Upper lobe of right lung (tissue), 1 donor: Measurements from ENCODE around the gene YBX3. TPM values are rescaled to one million over a fixed set of nuclear protein-coding genes. Genes with fewer than 3 reads are reported as not detected.
"Not testable (repeated sequence)": the region's sequence is repeated elsewhere in the genome, so short reads cannot be mapped to it uniquely, and the experiment has no call there.

ENCODE experiments used
- ATAC-seq: fragments of 200-7000 bp; cut with Tn5 transposase; one replicate; pipeline ENCODE4 v1.9.1; 2020; ENCODE audit warnings: mild to moderate bottlenecking, moderate library complexity
- DNase-seq: peaks from one replicate; pipeline ENCODE4 v3.0.0-alpha.2; 2020
- H3K27ac ChIP-seq: fragments of 200-600 bp; one replicate; pipeline ENCODE4 v1.8.0; 2022
- H3K27me3 ChIP-seq: fragments of 200-600 bp; one replicate; pipeline ENCODE4 v1.8.0; 2022; ENCODE audit warnings: mild to moderate bottlenecking
- H3K36me3 ChIP-seq: fragments of 200-600 bp; one replicate; pipeline ENCODE4 v1.8.0; 2022
- H3K4me1 ChIP-seq: fragments of 200-600 bp; one replicate; pipeline ENCODE4 v1.8.0; 2022
- H3K4me3 ChIP-seq: fragments of 200-600 bp; one replicate; pipeline ENCODE4 v1.8.0; 2022; ENCODE audit warnings: mild to moderate bottlenecking
- H3K9me3 ChIP-seq: fragments of 200-600 bp; one replicate; pipeline ENCODE4 v1.8.0; 2022
- CTCF ChIP-seq: fragments of 200-600 bp; IDR thresholded peaks from one replicate; pipeline ENCODE4 v1.8.0; 2022; ENCODE audit warnings: antibody characterized with exemption
- intact Hi-C: fragments of 100-400 bp; cut with DNase I; formaldehyde crosslinking; loops from one replicate; pipeline ENCODE4 v1.11.0; 2022
- total RNA-seq: library from RNA; stranded (reverse); fragmentation: NEBNext Ultra II Directional; extraction: Animal tissue kit (Norgen Biotek cat#: 25700); gene quantifications from one replicate; pipeline ENCODE4 v1.2.1, GENCODE V29; 2021
- donor health status: DM: no; HTN: yes; CAD: no; lungs with severe emphysema.

The YBX3 gene
- total RNA-seq, 1 donor from 2014 or later: 292 TPM

DNA sequence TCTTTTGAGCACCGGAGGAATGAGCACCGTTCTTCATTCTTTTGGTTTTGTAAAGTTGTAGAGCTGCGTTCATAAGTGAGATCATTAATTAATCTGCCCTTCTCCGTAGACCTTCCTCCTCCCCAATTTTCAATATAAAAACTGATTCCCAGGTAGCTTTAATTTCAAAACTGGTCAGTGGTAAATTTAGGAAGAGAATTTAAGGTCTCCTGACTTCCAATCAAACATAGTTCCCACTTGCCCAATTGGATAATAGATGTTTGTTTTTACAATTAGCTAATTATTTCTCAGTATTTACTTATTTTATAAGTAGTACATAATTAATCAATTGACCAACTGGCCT is 27.2 kb upstream of the YBX3 start:
- Histone ChIP-seq H3K27me3 (no peaks in the 10 kb centered on the region), H3K4me1 (peaks cover 4% of the 10 kb centered on the region), H3K27ac (no peak overlapping the region), H3K4me3 (no peak overlapping the region), H3K9me3 (no peaks in the 10 kb centered on the region), H3K36me3 (no peaks in the 10 kb centered on the region)
- DNase-seq (no peak), ATAC-seq (no peak)
- intact Hi-C loops: no loop called here
- no peak for TF ChIP-seq CTCF

DNA sequence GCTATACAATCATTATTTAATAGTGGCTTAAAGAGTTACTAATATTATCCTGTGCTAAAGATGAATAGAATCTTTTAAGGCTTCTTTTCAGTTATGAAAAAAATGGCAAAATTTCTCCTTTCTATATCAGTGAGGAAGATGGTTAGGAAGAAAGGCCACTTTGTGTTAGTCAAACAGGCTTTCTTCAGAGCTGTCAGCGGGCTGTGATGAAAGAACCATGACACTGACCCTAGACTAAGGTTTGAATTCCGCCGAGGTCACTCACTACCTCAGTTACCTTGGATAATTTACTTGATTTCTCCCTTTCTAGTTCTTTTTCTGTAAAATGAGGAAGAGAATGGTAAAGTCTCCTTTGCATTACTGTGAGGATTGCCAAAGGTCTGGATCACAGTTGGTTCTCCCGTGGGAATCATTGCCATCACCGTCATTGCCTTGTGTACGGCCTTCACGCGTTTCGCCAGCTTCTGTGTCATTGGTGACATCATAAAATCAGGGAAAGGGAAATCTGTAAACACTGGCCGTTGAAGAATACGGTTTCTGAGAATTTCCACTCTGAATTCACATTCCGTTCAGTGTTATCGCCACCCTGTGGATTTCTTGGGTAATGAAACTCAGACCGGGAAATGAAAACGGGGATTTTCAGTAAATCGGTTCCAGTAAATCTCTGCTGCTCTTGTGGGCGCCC is 26.7 kb upstream of the YBX3 start:
- Histone ChIP-seq H3K27me3 (no peaks in the 10 kb centered on the region), H3K36me3 (no peaks in the 10 kb centered on the region), H3K4me1 (peaks cover 4% of the 10 kb centered on the region), H3K27ac (no peak overlapping the region), H3K9me3 (no peaks in the 10 kb centered on the region), H3K4me3 (peak overlapping the region; percentile 35)
- TF ChIP-seq CTCF: peak; percentile 93
- intact Hi-C loops: no loop called here
- no peak for DNase-seq
- peak; percentile 98 for ATAC-seq

DNA sequence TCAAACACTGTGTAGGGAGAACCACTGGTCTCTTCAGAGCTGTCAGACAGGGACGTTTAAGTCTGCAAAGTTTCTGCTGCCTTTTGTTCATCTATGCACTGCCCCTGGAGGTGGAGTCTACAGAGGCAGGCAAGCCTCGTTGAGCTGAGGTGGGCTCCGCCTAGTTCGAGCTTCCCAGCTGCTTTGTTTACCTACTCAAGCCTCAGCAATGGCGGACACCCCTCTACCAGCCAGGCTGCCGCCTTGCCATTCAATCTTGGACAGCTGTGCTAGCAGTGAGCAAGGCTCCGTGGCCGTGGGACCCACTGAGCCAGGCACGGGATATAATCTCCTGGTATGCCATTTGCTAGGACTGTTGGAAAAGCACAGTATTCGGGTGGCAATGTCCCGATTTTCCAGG is 24.6 kb upstream of the YBX3 start:
- no peak for TF ChIP-seq CTCF
- Histone ChIP-seq H3K27ac (no peak overlapping the region), H3K27me3 (no peaks in the 10 kb centered on the region), H3K36me3 (no peaks in the 10 kb centered on the region), H3K4me1 (peaks cover 4% of the 10 kb centered on the region), H3K4me3 (no peak overlapping the region), H3K9me3 (no peaks in the 10 kb centered on the region)
- ATAC-seq (no peak), DNase-seq (no peak)
- intact Hi-C loops: no loop called here

GRCh38 chr12:10743420-10743819 is 20.3 kb upstream of the YBX3 start:
- H3K4me1 ChIP-seq, H3K4me3 ChIP-seq, H3K27me3 ChIP-seq, intact Hi-C loops, ATAC-seq, H3K9me3 ChIP-seq, H3K27ac ChIP-seq, DNase-seq, H3K36me3 ChIP-seq: not testable (repeated sequence)

- DNase-seq: no peak
- no peaks in the 10 kb centered on the region for H3K4me1 ChIP-seq
- no peaks in the 10 kb centered on the region for H3K27me3 ChIP-seq
- intact Hi-C loops: no loop called here
- no peak for ATAC-seq
- H3K4me3 ChIP-seq: no peak overlapping the region
- H3K27ac ChIP-seq: no peak overlapping the region
- no peaks in the 10 kb centered on the region for H3K36me3 ChIP-seq
- H3K9me3 ChIP-seq: no peaks in the 10 kb centered on the region
- TF ChIP-seq CTCF: no peak
These were observed 18.7 kb upstream of the YBX3 start for GRCh38 chr12:10741845-10742244.

- intact Hi-C loops: no loop called here
- Histone ChIP-seq H3K27me3 (peaks cover 4% of the 10 kb centered on the region), H3K27ac (no peak overlapping the region), H3K4me1 (no peaks in the 10 kb centered on the region), H3K36me3 (no peaks in the 10 kb centered on the region), H3K4me3 (no peak overlapping the region), H3K9me3 (no peaks in the 10 kb centered on the region)
- DNase-seq (no peak), ATAC-seq (no peak)
- no peak for TF ChIP-seq CTCF
These were observed 17.1 kb upstream of the YBX3 start for GRCh38 chr12:10740182-10740581.
